SU-DHL-6 (cell line): ENCODE measurements around the gene ZNF18.

ENCODE experiments used
- H2AFZ ChIP-seq: fragments of 200-600 bp; sonication (generic); 2 replicates; pipeline ENCODE4 v1.6.1; 2014; ENCODE audit warnings: low read depth, mild to moderate bottlenecking, moderate library complexity, mixed read lengths, antibody characterized with exemption, low read length; ENCODE audit not compliant: severe bottlenecking
- H3F3A ChIP-seq: fragments of 200-600 bp; shearing (Covaris generic); 2 replicates; pipeline ENCODE4 v1.6.0; 2016; ENCODE audit warnings: antibody characterized with exemption, mild to moderate bottlenecking; ENCODE audit not compliant: insufficient read depth
- H3K27ac ChIP-seq: fragments of 200-600 bp; sonication (generic); 2 replicates; pipeline ENCODE4 v1.5.1; 2016; ENCODE audit warnings: low read depth, mild to moderate bottlenecking, low read length, moderate library complexity, mixed read lengths
- H3K27me3 ChIP-seq: fragments of 200-600 bp; sonication (generic), shearing (Covaris generic); 2 replicates; pipeline ENCODE4 v1.6.0; 2014; ENCODE audit warnings: mild to moderate bottlenecking, low read length
- H3K36me3 ChIP-seq: fragments of 200-600 bp; sonication (generic); 2 replicates; pipeline ENCODE4 v1.6.1; 2014; ENCODE audit warnings: mild to moderate bottlenecking, low read length, mixed read lengths
- H3K4me2 ChIP-seq: fragments of 300-600, 200-600 bp; shearing (Covaris generic), sonication (generic); 2 replicates; pipeline ENCODE4 v1.6.0; 2014; ENCODE audit warnings: low read length, low read depth, mild to moderate bottlenecking; ENCODE audit not compliant: poor library complexity, severe bottlenecking
- H3K4me3 ChIP-seq: fragments of 200-600 bp; sonication (generic); 2 replicates; pipeline ENCODE4 v1.5.1; 2014; ENCODE audit warnings: antibody characterized with exemption, low read length, mild to moderate bottlenecking, mixed read lengths; ENCODE audit not compliant: insufficient read depth, poor library complexity, severe bottlenecking
- H3K79me2 ChIP-seq: fragments of 200-600 bp; sonication (generic); 2 replicates; pipeline ENCODE4 v1.6.1; 2014; ENCODE audit warnings: mild to moderate bottlenecking, low read length, moderate library complexity; ENCODE audit not compliant: insufficient read depth
- H3K9ac ChIP-seq: fragments of 200-600 bp; sonication (generic); 2 replicates; pipeline ENCODE4 v1.7.0; 2014; ENCODE audit warnings: mild to moderate bottlenecking, low read length
- H3K9me2 ChIP-seq: fragments of 200-600 bp; sonication (generic); replicated peaks from 2 replicates; pipeline ENCODE4 v1.6.1; 2014; ENCODE audit warnings: low read length; ENCODE audit not compliant: insufficient read depth
- H3K9me3 ChIP-seq: fragments of 200-600 bp; sonication (generic); 2 replicates; pipeline ENCODE4 v1.6.1; 2014; ENCODE audit warnings: low read length, mixed read lengths; ENCODE audit not compliant: insufficient read depth
- H4K20me1 ChIP-seq: fragments of 200-600 bp; sonication (generic); 2 replicates; pipeline ENCODE4 v1.6.1; 2014; ENCODE audit warnings: low read depth, mild to moderate bottlenecking, antibody characterized with exemption, low read length, moderate library complexity, mixed read lengths
- CTCF ChIP-seq: fragments of 200-600 bp; sonication (generic); IDR thresholded peaks from one replicate; pipeline ENCODE4 v1.5.1; 2017; ENCODE audit warnings: antibody characterized with exemption, mild to moderate bottlenecking, low read length, moderate library complexity; ENCODE audit not compliant: insufficient read depth, poor library complexity, severe bottlenecking
- EZH2phosphoT487 ChIP-seq: fragments of 200-600 bp; sonication (generic), shearing (Covaris generic); conservative IDR thresholded peaks from 2 replicates; pipeline ENCODE4 v1.6.1; 2018; ENCODE audit warnings: mild to moderate bottlenecking, antibody characterized with exemption, low read length, moderate library complexity, mixed read lengths

ZNF18 gene

GRCh38 chr17:12041312-12041711 lies 44.0 kb upstream of the ZNF18 start:
- Histone ChIP-seq H3K27ac (no peak overlapping the region), H3K9ac (no peak overlapping the region), H3K79me2 (no peaks in the 10 kb centered on the region), H3K36me3 (no peaks in the 10 kb centered on the region), H3K9me2 (no peaks in the 10 kb centered on the region), H3F3A (no peaks in the 10 kb centered on the region), H3K4me2 (no peak overlapping the region), H3K27me3 (no peaks in the 10 kb centered on the region), H3K4me3 (no peak overlapping the region), H3K9me3 (no peaks in the 10 kb centered on the region), H4K20me1 (no peaks in the 10 kb centered on the region; the same call in 1 of the 2 replicates), H2AFZ (no peak overlapping the region)
- no peak for TF ChIP-seq CTCF
- TF ChIP-seq EZH2phosphoT487, result no peak

- Histone ChIP-seq H3F3A (no peaks in the 10 kb centered on the region), H3K79me2 (no peaks in the 10 kb centered on the region), H3K27me3 (no peaks in the 10 kb centered on the region), H3K9me3 (no peaks in the 10 kb centered on the region), H3K4me3 (no peak overlapping the region), H3K36me3 (no peaks in the 10 kb centered on the region), H3K27ac (no peak overlapping the region), H3K4me2 (no peak overlapping the region), H3K9ac (no peak overlapping the region), H4K20me1 (no peaks in the 10 kb centered on the region), H3K9me2 (no peaks in the 10 kb centered on the region), H2AFZ (no peak overlapping the region)
- TF ChIP-seq CTCF, result no peak
- no peak for TF ChIP-seq EZH2phosphoT487
Observed at GRCh38 chr17:12040478-12040877, 43.2 kb upstream of the ZNF18 start.

- TF ChIP-seq CTCF, result no peak
- no peak overlapping the region for H3K9ac ChIP-seq
- no peaks in the 10 kb centered on the region for H3K79me2 ChIP-seq
- H3K4me3 ChIP-seq, result no peak overlapping the region
- H3F3A ChIP-seq, result no peaks in the 10 kb centered on the region
- H3K36me3 ChIP-seq, result no peaks in the 10 kb centered on the region
- H3K9me3 ChIP-seq, result no peaks in the 10 kb centered on the region
- no peak overlapping the region for H2AFZ ChIP-seq
- no peaks in the 10 kb centered on the region for H4K20me1 ChIP-seq
- H3K27me3 ChIP-seq, result no peaks in the 10 kb centered on the region
- no peak overlapping the region for H3K4me2 ChIP-seq
- H3K27ac ChIP-seq, result no peak overlapping the region
- no peaks in the 10 kb centered on the region for H3K9me2 ChIP-seq
Observed at GRCh38 chr17:12037970-12038369, 40.7 kb upstream of the ZNF18 start.

GRCh38 chr17:12035673-12036072 lies 38.4 kb upstream of the ZNF18 start:
- no peaks in the 10 kb centered on the region for H3K79me2 ChIP-seq
- TF ChIP-seq CTCF (no peak), EZH2phosphoT487 (no peak)
- H3K27me3 ChIP-seq, result no peaks in the 10 kb centered on the region

More at GRCh38 chr17:12035673-12036072, 38.4 kb upstream of the ZNF18 start:
- peaks cover 11% of the 10 kb centered on the region; the same call in 1 of the 2 replicates for H4K20me1 ChIP-seq
- H3K9me3 ChIP-seq, result no peaks in the 10 kb centered on the region
- no peak overlapping the region for H3K9ac ChIP-seq
- no peak overlapping the region for H3K4me2 ChIP-seq
- H3K36me3 ChIP-seq, result no peaks in the 10 kb centered on the region
- no peaks in the 10 kb centered on the region for H3K9me2 ChIP-seq
- H3F3A ChIP-seq, result no peaks in the 10 kb centered on the region
- no peak overlapping the region for H3K27ac ChIP-seq
- no peak overlapping the region for H3K4me3 ChIP-seq
- no peak overlapping the region for H2AFZ ChIP-seq
